ENCODE data around the gene CLTC. TPM values are rescaled to one million over a fixed set of nuclear protein-coding genes. Genes with fewer than 3 reads are reported as not detected.

The CLTC gene
- total RNA-seq, 2 donors from 2014 or later: 342 to 393 TPM

- Histone ChIP-seq H3K27me3 (ENCODE audit: control insufficient read depth, insufficient read depth, low read length, poor library complexity, severe bottlenecking) (no peaks in the 10 kb centered on the region), H3K4me1 (ENCODE audit: control insufficient read depth, insufficient read depth, low read length) (no peaks in the 10 kb centered on the region), H3K27ac (ENCODE audit: low read depth, low read length) (no peak overlapping the region), H3K9ac (ENCODE audit: extremely low read depth, low read length, poor library complexity, severe bottlenecking) (no peak overlapping the region), H3K4me3 (ENCODE audit: low read length) (no peak overlapping the region), H3K9me3 (ENCODE audit: control insufficient read depth, low read length) (no peaks in the 10 kb centered on the region), H3K36me3 (ENCODE audit: control insufficient read depth, insufficient read depth, low read length) (peaks cover 49% of the 10 kb centered on the region)
- DNase-seq: no peak
- TF ChIP-seq CTCF (conservative IDR thresholded peaks at IDR 0.05): no peak
- 93 to 97% methylated on average over 2 of the region's 3 CpGs for WGBS, 2 experiments (ENCODE audit: insufficient coverage in 1 of 2, insufficient read length in 1 of 2)
- Mint-ChIP-seq H3K27ac (no peak overlapping the region), H3K4me3 (no peak overlapping the region), H3K27me3 (ENCODE audit: insufficient read depth) (no peaks in the 10 kb centered on the region), H3K4me1 (no peaks in the 10 kb centered on the region), H3K9me3 (peaks cover 5% of the 10 kb centered on the region), H3K36me3 (ENCODE audit: low read depth) (peaks cover 39% of the 10 kb centered on the region)
Observed at GRCh38 chr17:59737324-59737723, 117.6 kb downstream of the CLTC start.

- Mint-ChIP-seq H3K4me3 (no peak overlapping the region), H3K27ac (no peak overlapping the region), H3K4me1 (no peaks in the 10 kb centered on the region), H3K36me3 (ENCODE audit: low read depth) (peaks cover 43% of the 10 kb centered on the region), H3K27me3 (ENCODE audit: insufficient read depth) (no peaks in the 10 kb centered on the region), H3K9me3 (peaks cover 21% of the 10 kb centered on the region)
- peaks cover 15% of the 10 kb centered on the region for H3K9me3 ChIP-seq (ENCODE audit: control insufficient read depth, low read length)
- H3K36me3 ChIP-seq (ENCODE audit: control insufficient read depth, insufficient read depth, low read length): peaks cover 40% of the 10 kb centered on the region
- TF ChIP-seq CTCF (conservative IDR thresholded peaks at IDR 0.05): no peak
- DNase-seq: no peak
- 89 to 95% methylated on average over 4 of the region's 4 CpGs for WGBS, 2 experiments (ENCODE audit: insufficient coverage in 1 of 2, insufficient read length in 1 of 2)
- no peak overlapping the region for H3K27ac ChIP-seq (ENCODE audit: low read depth, low read length)
- H3K27me3 ChIP-seq (ENCODE audit: control insufficient read depth, insufficient read depth, low read length, poor library complexity, severe bottlenecking): no peaks in the 10 kb centered on the region
- no peaks in the 10 kb centered on the region for H3K4me1 ChIP-seq (ENCODE audit: control insufficient read depth, insufficient read depth, low read length)
- H3K9ac ChIP-seq (ENCODE audit: extremely low read depth, low read length, poor library complexity, severe bottlenecking): no peak overlapping the region
- H3K4me3 ChIP-seq (ENCODE audit: low read length): no peak overlapping the region
Observed at GRCh38 chr17:59743842-59744241, 124.1 kb downstream of the CLTC start.

- Mint-ChIP-seq H3K4me1 (no peaks in the 10 kb centered on the region), H3K4me3 (no peak overlapping the region), H3K27me3 (ENCODE audit: insufficient read depth) (no peaks in the 10 kb centered on the region), H3K27ac (no peak overlapping the region), H3K36me3 (ENCODE audit: low read depth) (peaks cover 41% of the 10 kb centered on the region), H3K9me3 (peaks cover 21% of the 10 kb centered on the region)
- Histone ChIP-seq H3K9ac (ENCODE audit: extremely low read depth, low read length, poor library complexity, severe bottlenecking) (no peak overlapping the region), H3K4me3 (ENCODE audit: low read length) (no peak overlapping the region), H3K27ac (ENCODE audit: low read depth, low read length) (no peak overlapping the region), H3K27me3 (ENCODE audit: control insufficient read depth, insufficient read depth, low read length, poor library complexity, severe bottlenecking) (no peaks in the 10 kb centered on the region), H3K36me3 (ENCODE audit: control insufficient read depth, insufficient read depth, low read length) (peaks cover 33% of the 10 kb centered on the region), H3K9me3 (ENCODE audit: control insufficient read depth, low read length) (peaks cover 15% of the 10 kb centered on the region), H3K4me1 (ENCODE audit: control insufficient read depth, insufficient read depth, low read length) (no peaks in the 10 kb centered on the region)
- DNase-seq: no peak
- 100% methylated on average over 2 of the region's 2 CpGs; no CpG with 5 or more reads in 1 of the 2 experiments for WGBS, 2 experiments (ENCODE audit: insufficient coverage in 1 of 2, insufficient read length in 1 of 2)
- TF ChIP-seq CTCF (conservative IDR thresholded peaks at IDR 0.05): no peak
Observed at GRCh38 chr17:59745040-59745439, 125.3 kb downstream of the CLTC start.

Other genes starting within 250 kb of the CLTC start
- gene DHX40, start 54.3 kb upstream of the CLTC start, total RNA-seq: 10 to 100 TPM; 32.7 to 36.2 TPM
- gene PTRH2, start 87.5 kb downstream of the CLTC start, total RNA-seq: 10 to 100 TPM; 21.6 to 23.6 TPM
- gene VMP1, start 87.8 kb downstream of the CLTC start, total RNA-seq: 10 to 100 TPM; 67.9 to 69.9 TPM